K562 (cell line): Measurements from ENCODE around the gene ZSCAN32. TPM values are rescaled to one million over a fixed set of nuclear protein-coding genes. Genes with fewer than 3 reads are reported as not detected.

Source experiments
- AFF4 ChIP-seq: sonication (generic); formaldehyde crosslinking; IDR thresholded peaks from 2 replicates; pipeline ENCODE4 v1.8.0; 2023; ENCODE audit warnings: mild to moderate bottlenecking, missing genetic modification reagents
- ATF1 ChIP-seq, 2 experiments: fragments of 450-650 bp in 1 of 2; IDR thresholded peaks; 2 replicates each; pipeline ENCODE4 v1.6.1; 2016; ENCODE audit warnings: missing compliant biosample characterization in 1 of 2, missing genetic modification characterization in 1 of 2
- FOS ChIP-seq: IDR thresholded peaks from 3 replicates; pipeline ENCODE4 v1.6.1; 2011; ENCODE audit not compliant: insufficient read length; ENCODE audit errors: extremely low read depth
- HEY1 ChIP-seq: fragments of 250-450 bp; sonication (Bioruptor Pico); IDR thresholded peaks from 2 replicates; pipeline ENCODE4 v1.5.0; 2020; ENCODE audit warnings: mild to moderate bottlenecking, moderate library complexity, borderline replicate concordance
- PHB2 ChIP-seq: fragments of 450-650 bp; IDR thresholded peaks from 2 replicates; pipeline ENCODE4 v1.6.1; 2017; ENCODE audit warnings: low read depth
- POU5F1 ChIP-seq: fragments of 150-350 bp; IDR thresholded peaks from 2 replicates; pipeline ENCODE4 v1.6.1; 2014; ENCODE audit warnings: borderline replicate concordance, low read length, low read depth, mild to moderate bottlenecking; ENCODE audit not compliant: partially characterized antibody
- SMARCC2 ChIP-seq: fragments of 450-650 bp; IDR thresholded peaks from 2 replicates; pipeline ENCODE4 v1.6.1; 2017; ENCODE audit warnings: antibody characterized with exemption, moderate library complexity, mild to moderate bottlenecking, low read depth
- THRB ChIP-seq: fragments of 450-650 bp; formaldehyde crosslinking; conservative IDR thresholded peaks from 2 replicates; pipeline ENCODE4 v1.4.0; 2022; ENCODE audit warnings: mild to moderate bottlenecking, missing genetic modification characterization
- ZBTB17 ChIP-seq: fragments of 450-650 bp; formaldehyde crosslinking; IDR thresholded peaks from 2 replicates; pipeline ENCODE4 v1.4.0; 2020; ENCODE audit warnings: mild to moderate bottlenecking
- ZNF263 ChIP-seq: sonication (generic); formaldehyde crosslinking; IDR thresholded peaks from 2 replicates; pipeline ENCODE4 v1.8.0; 2022; ENCODE audit warnings: mild to moderate bottlenecking, missing genetic modification reagents, borderline replicate concordance
- ZNF561 ChIP-seq: fragments of 450-650 bp; formaldehyde crosslinking; conservative IDR thresholded peaks from 2 replicates; pipeline ENCODE4 v1.4.0; 2020; ENCODE audit warnings: mild to moderate bottlenecking, moderate library complexity
- ZNF644 ChIP-seq: fragments of 200-800 bp; sonication (Bioruptor generic); IDR thresholded peaks from 2 replicates; pipeline ENCODE4 v1.6.1; 2016; ENCODE audit warnings: low read depth, missing genetic modification characterization, missing compliant biosample characterization
- polyA plus RNA-seq, 8 experiments: library from polyadenylated mRNA; depleted of rRNA in 4 of 8; stranded (reverse) in 5 of 8; unstranded in 3 of 8; fragments of >200 nt; fragmentation: Nextera tagmentation in 2 of 8; fragmentation: Illumina TruSeq in 1 of 8; extraction: Ambion mirVana in 2 of 8; extraction: Trizol in 1 of 8; gene quantifications; 2 replicates each; pipeline versions ENCODE4 v1.2.1 to v1.2.3, GENCODE V29; 2011 to 2014; ENCODE audit warnings: inconsistent platforms in 1 of 8, missing spikeins in 1 of 8
- total RNA-seq, 7 experiments: library from RNA; depleted of rRNA in 6 of 7; stranded (reverse); fragments of >200 nt in 6 of 7; fragmentation: Illumina TruSeq in 2 of 7; extraction: Trizol in 2 of 7; gene quantifications; 2 replicates each; pipeline versions ENCODE4 v1.2.1 to v1.2.3, GENCODE V29; 2011 to 2021; ENCODE audit warnings: low replicate concordance in 1 of 7
- TF ChIP-seq, protein P1 (sequence below): IDR thresholded peaks from 2 replicates; pipeline ENCODE4 v1.6.1; 2012; ENCODE audit warnings: low read depth, low read length, improper control_type of control experiment, borderline replicate concordance
- TF ChIP-seq, protein P2 (sequence below): fragments of 450-650 bp; IDR thresholded peaks from 2 replicates; pipeline ENCODE4 v1.6.1; 2016

Gene ZSCAN32
- total and polyA plus RNA-seq, 9 of the 15 experiments (the other 6 are each of a cell fraction or from before 2014, with no cell fraction given): 16.0 to 29.4 (median 19.2) TPM

DNA sequence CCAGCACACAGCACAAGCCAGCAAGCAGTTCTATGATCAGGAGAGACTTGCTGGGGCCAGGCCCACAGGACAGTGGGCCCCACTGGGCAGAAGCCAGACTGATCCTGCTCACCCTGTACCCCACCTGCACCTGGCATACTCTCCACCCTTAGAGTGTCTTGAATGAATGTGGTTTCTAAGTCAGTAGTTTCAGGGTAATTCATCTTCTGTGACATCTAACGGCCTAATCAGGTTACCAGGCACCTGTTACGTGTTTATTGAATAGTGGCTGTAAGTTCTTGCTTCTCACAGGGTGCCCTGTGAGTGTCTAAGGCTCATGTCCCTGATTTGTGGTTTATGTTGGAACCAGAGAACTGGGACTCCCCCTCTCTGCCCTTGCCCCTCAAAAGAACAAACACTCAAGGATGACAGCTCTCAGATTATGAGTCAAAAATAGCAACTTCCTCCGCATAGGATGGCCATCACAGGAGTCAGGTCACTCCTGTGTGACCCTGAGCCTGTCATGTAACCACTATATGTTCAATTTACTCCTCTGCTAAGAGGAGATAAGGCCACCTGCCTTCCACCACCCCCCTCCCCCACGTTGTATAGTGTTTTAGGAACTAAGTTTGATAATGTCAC is 52.1 kb downstream of the ZSCAN32 start (continued):
- TF ChIP-seq AFF4 (CRISPR knock-in tag) (no peak), SMARCC2 (peak; percentile 80; the same call in 1 of the 2 replicates), ZNF561 (CRISPR knock-in tag) (no peak), PHB2 (peak; percentile 85), ZBTB17 (no peak), ZNF263 (CRISPR knock-in tag) (no peak; the same call in 1 of the 2 replicates), THRB (no peak), HEY1 (no peak), ATF1 (CRISPR knock-in tag; IDR thresholded peaks at IDR 0.05) (no peak), ATF1 (tag; IDR thresholded peaks at IDR 0.05) (peak; percentile 59), ZNF644 (tag) (peak; percentile 69; the same call in 1 of the 2 replicates), POU5F1 (no peak), FOS (no peak)
- TF ChIP-seq, protein P1, sequence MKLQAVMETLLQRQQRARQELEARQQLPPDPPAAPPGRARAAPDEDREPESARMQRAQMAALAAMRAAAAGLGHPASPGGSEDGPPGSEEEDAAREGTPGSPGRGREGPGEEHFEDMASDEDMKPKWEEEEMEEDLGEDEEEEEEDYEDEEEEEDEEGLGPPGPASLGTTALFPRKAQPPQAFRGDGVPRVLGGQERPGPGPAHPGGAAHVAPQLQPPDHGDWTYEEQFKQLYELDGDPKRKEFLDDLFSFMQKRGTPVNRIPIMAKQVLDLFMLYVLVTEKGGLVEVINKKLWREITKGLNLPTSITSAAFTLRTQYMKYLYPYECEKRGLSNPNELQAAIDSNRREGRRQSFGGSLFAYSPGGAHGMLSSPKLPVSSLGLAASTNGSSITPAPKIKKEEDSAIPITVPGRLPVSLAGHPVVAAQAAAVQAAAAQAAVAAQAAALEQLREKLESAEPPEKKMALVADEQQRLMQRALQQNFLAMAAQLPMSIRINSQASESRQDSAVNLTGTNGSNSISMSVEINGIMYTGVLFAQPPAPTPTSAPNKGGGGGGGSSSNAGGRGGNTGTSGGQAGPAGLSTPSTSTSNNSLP: peak; percentile 70; the same call in 1 of the 2 replicates
- TF ChIP-seq, protein P2, sequence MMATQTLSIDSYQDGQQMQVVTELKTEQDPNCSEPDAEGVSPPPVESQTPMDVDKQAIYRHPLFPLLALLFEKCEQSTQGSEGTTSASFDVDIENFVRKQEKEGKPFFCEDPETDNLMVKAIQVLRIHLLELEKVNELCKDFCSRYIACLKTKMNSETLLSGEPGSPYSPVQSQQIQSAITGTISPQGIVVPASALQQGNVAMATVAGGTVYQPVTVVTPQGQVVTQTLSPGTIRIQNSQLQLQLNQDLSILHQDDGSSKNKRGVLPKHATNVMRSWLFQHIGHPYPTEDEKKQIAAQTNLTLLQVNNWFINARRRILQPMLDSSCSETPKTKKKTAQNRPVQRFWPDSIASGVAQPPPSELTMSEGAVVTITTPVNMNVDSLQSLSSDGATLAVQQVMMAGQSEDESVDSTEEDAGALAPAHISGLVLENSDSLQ: peak; percentile 89
